Kasumi-1 (cell line): ENCODE results near the gene TRIP13.
"Not testable (repeated sequence)": the region's sequence is repeated elsewhere in the genome, so short reads cannot be mapped to it uniquely, and the experiment has no call there.

Source experiments
- DNase-seq, 2 experiments: peaks; one replicate each; lab custom pipeline; 2025; lab: John Stamatoyannopoulos, UW

TRIP13 gene

DNA sequence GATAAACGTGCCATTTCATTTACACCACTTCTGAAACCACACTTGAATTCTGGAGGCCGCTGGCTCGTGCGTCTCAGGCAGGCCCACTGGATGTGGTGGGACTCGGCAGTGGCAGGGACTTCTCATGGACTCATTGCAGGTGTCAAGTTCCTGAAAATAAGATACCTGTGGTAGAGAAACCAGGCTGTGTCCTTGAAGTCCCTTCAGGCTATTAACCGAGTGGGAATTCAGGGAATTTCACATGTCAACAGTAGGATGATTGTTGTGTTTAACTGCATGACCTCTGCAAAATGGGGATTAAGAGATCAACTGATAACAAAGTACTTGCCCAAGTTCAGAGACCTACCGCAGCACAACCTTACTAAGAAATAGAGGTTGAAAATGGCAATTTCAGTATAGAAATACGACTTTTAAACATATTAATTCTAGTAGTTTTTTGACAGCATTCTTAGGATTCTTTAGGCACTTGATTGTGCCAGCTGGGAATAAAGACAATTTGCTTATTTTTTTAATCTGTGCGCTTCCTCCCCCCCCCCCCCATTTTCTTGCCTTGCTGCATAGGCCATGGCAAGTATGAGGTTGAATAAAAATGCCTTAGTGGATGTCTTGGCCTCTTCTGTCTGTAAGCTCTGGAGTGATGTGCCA is 26.8 kb downstream of the TRIP13 start:
- no peak for DNase-seq

- DNase-seq: no peak
Observed at GRCh38 chr5:920321-920720, 27.6 kb downstream of the TRIP13 start.

- DNase-seq: no peak
Observed at GRCh38 chr5:921456-922435, 29.1 kb downstream of the TRIP13 start.

GRCh38 chr5:922436-923280 is 30.0 kb downstream of the TRIP13 start:
- no peak for DNase-seq

DNA sequence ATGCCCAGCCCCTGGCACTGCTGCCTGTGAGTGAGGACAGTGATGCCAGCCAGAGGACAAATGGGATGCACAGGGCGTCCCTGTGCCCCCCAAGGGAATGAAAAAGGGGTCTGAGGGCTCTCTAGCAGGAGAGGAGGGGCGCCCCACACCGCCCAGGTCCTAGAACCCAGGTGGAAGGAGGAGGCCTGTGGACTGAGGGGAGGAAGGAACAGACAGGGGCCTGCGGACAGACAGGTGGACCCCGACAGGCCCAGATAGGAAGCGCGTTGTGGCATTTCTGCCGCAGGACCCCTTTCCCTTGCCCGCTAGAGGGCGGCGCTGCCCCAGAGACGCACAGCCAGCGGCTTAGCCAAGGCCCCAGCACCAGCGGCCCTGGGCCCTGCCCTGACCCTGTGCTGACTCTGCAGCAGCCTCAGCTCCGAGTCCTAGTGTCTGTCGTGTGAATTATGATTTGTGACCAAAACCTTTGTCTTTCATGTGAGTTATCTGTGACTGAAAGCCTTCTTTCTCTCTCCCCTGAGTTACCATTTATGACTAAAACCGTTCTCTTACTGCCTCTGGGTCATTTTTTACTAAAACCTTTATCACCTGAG is 30.7 kb downstream of the TRIP13 start:
- DNase-seq: peak; percentile 44 to 47

GRCh38 chr5:926417-927171 is 33.9 kb downstream of the TRIP13 start:
- DNase-seq: peak in 1 of 2 experiments; percentile 7

DNA sequence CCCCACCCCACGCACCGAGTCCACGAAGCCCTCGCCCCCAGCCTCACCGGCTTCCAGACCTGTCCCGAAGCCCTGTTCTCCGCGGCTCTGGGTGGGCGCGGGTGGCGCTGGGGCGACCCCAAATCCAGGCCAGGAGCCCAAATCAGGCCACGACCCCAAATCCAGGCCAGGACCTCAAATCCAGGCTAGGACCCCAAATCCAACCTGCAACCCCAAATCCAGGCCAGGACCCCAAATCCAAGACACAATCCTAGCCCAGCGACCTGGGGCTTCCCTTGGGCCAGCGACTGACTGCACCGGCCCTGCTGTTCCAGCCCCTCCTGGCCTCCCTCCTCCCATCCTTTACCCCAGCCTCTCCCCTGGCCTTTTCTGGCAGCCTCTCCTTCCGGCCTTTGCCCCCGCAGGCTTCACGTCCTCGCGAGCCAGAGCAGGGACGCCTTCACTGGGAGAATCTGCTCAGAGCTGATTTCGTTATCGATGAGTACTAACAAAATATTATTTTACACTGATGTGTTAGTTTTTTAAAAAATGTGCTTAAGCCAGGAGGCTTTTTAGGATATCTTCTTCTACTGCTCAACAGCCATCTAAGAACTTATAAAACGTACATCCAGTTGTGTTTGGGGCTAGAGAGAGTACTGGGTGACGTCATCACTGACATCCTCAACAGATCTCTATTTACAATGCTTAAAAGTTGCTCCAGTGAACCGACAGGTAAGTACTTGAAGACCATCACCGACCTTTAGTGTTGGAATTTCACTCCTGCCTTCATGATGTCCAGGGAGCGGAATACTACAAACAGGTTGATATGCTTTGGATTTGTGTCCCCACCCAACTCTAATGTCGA is 34.7 kb downstream of the TRIP13 start:
- DNase-seq: no peak

DNA sequence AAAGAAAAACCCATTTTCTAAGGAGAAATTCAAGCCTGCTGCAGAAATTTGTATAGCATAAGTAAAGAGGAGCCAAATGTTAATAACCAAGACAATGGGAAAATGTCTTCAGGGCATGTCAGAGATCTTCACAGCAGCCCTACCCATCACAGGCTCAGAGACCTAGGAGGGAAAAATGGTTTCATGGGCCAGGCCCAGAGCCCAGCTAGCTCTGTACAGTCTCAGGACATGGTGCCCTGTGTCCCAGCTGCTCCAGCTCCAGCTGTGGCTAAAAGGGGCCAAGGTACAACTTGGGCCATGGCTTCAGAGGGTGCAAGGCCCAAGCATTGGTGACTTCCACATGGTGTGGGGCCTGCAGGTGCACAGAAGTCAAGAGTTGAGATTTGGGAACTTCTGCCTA is 36.5 kb downstream of the TRIP13 start:
- DNase-seq: not testable (repeated sequence)

- no peak for DNase-seq
Observed at GRCh38 chr5:929596-929995, 36.9 kb downstream of the TRIP13 start.

- DNase-seq: no peak
Observed at GRCh38 chr5:930866-931265, 38.2 kb downstream of the TRIP13 start.

- no peak for DNase-seq
Observed at GRCh38 chr5:931570-932145, 39.0 kb downstream of the TRIP13 start.

DNA sequence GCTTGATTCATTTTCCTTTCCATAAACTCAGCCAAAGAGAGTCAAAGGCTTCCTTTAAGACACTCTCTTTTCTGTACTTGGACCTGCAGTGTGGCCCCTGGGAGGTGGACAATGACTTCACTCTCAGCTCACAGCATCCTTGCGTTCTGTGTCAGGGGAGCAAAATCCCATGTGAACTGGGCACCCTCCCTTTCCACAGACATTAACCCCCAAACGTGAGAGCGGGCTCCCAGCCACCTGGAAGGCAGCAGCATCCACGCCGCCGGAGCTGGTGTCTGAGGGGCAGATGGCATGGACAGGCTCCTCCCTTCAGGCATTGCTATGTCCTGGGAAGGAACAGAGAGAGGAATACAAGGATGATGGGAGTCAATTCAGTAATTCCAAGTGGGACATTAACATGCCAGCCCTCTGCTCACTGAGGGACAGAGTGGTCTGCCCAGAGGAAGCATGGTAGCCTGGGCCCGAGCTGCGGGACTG is 39.5 kb downstream of the TRIP13 start:
- no peak for DNase-seq

GRCh38 chr5:932628-933250 is 40.1 kb downstream of the TRIP13 start:
- no peak for DNase-seq

DNA sequence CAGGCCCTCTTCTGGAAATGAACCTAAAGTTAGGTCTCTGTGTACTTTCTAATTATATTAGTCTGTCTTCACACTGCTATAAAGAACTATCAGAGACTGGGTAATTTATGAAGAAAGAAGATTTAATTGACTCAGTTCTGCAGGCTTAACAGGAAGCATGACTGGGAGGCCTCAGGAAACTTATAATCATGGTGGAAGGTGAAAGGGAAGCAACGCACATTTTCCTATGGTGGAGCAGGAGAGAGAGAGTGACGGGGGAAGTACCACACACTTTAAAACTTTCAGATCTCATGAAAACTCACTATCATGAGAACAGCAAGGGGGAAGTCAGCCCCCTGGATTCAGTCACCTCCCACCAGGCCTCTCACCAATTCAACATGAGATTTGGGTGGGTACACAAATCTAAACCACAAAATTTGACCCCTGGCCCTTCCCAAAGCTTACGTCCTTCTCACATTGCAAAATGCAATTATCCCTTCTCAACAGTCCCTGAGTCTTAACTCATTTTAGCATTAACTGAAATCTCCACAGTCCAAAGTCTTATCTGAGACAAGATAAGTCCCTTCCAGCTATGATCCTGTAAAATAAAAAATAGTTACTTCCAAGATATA is 40.7 kb downstream of the TRIP13 start:
- no peak for DNase-seq

- DNase-seq: not testable (repeated sequence)
Observed at GRCh38 chr5:933951-934350, 41.3 kb downstream of the TRIP13 start.

GRCh38 chr5:934381-934967 is 41.8 kb downstream of the TRIP13 start:
- DNase-seq: not testable (repeated sequence)

- peak; percentile 35 to 42 for DNase-seq
Observed at GRCh38 chr5:935510-936084, 42.9 kb downstream of the TRIP13 start.
